ENCODE data around the gene HAUS3. TPM values are rescaled to one million over a fixed set of nuclear protein-coding genes. Genes with fewer than 3 reads are reported as not detected.

Gene HAUS3
- total RNA-seq, 1 experiment from 2014 or later = 11.2 TPM

GRCh38 chr4:2273221-2273620 lies 31.3 kb upstream of the HAUS3 start:
- Histone ChIP-seq H3K36me3 (ENCODE audit: control insufficient read depth, insufficient read depth, low read length) (no peaks in the 10 kb centered on the region), H3K27me3 (ENCODE audit: control insufficient read depth, insufficient read depth, low read length) (no peaks in the 10 kb centered on the region), H3K4me3 (ENCODE audit: low read depth in 2 of 2, low read length in 2 of 2) (no peak overlapping the region), H3K27ac (ENCODE audit: low read length) (no peak overlapping the region), H3K4me1 (ENCODE audit: control insufficient read depth, insufficient read depth, low read length) (no peaks in the 10 kb centered on the region), H3K9me3 (ENCODE audit: control insufficient read depth, insufficient read depth, low read depth, low read length) (no peaks in the 10 kb centered on the region)
- TF ChIP-seq TCF7L2 (IDR thresholded peaks at IDR 0.05; ENCODE audit: low read depth, low read length) (no peak), POLR2AphosphoS5 (IDR thresholded peaks at IDR 0.05; ENCODE audit: low read depth, low read length) (no peak), REST (IDR thresholded peaks at IDR 0.05; ENCODE audit: insufficient read depth in 1 of 2, low read depth in 2 of 2, low read length in 1 of 2) (no peak), SIN3A (IDR thresholded peaks at IDR 0.05; ENCODE audit: borderline replicate concordance, insufficient read depth, low read depth, low read length) (no peak)
- TF ChIP-seq, protein P1, sequence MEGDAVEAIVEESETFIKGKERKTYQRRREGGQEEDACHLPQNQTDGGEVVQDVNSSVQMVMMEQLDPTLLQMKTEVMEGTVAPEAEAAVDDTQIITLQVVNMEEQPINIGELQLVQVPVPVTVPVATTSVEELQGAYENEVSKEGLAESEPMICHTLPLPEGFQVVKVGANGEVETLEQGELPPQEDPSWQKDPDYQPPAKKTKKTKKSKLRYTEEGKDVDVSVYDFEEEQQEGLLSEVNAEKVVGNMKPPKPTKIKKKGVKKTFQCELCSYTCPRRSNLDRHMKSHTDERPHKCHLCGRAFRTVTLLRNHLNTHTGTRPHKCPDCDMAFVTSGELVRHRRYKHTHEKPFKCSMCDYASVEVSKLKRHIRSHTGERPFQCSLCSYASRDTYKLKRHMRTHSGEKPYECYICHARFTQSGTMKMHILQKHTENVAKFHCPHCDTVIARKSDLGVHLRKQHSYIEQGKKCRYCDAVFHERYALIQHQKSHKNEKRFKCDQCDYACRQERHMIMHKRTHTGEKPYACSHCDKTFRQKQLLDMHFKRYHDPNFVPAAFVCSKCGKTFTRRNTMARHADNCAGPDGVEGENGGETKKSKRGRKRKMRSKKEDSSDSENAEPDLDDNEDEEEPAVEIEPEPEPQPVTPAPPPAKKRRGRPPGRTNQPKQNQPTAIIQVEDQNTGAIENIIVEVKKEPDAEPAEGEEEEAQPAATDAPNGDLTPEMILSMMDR (IDR thresholded peaks at IDR 0.05) = no peak
- CTCF ChIA-PET = interaction anchor here (0.8 kb wide), 1 partner anchor 162 kb away, joined by 4 read pairs; no protein-coding TSS in a partner anchor
- POLR2A ChIA-PET = no interaction called here
- no peak for ATAC-seq
- in situ Hi-C loops (cut with HindIII; ENCODE audit: low pct_unique_long_range_greater_than_20kb, low sequenced_read_pairs) (no loop called here), intact Hi-C loops (cut with micrococcal nuclease; ENCODE audit: unreplicated experiment) (no loop called here)
- no TSS peak for BruUV-seq (replicated peaks)
- DNase-seq (ENCODE audit: low read depth, low spot score) = no peak

DNA sequence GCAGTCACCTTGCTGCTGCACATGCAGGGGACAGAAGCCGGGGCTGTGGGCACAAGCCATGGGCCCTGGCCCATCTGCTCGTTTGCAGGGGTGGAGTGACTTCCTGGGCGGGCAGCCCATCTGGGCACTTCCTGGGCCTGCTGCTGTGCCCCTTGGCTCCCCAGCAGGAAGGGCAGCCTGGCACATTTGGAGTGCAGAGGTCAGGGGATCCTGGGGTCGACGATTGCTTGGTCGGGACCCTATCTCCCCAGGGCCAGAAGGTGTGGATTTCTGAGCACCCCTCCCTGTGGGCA lies 30.9 kb upstream of the HAUS3 start:
- intact Hi-C loops (cut with micrococcal nuclease; ENCODE audit: unreplicated experiment) = no loop called here
- POLR2A ChIA-PET = no interaction called here
- in situ Hi-C loops (cut with HindIII; ENCODE audit: low pct_unique_long_range_greater_than_20kb, low sequenced_read_pairs) = no loop called here
- Histone ChIP-seq H3K36me3 (ENCODE audit: control insufficient read depth, insufficient read depth, low read length) (no peaks in the 10 kb centered on the region), H3K27ac (ENCODE audit: low read length) (no peak overlapping the region), H3K4me1 (ENCODE audit: control insufficient read depth, insufficient read depth, low read length) (no peaks in the 10 kb centered on the region), H3K4me3 (ENCODE audit: low read depth in 2 of 2, low read length in 2 of 2) (no peak overlapping the region), H3K27me3 (ENCODE audit: control insufficient read depth, insufficient read depth, low read length) (no peaks in the 10 kb centered on the region), H3K9me3 (ENCODE audit: control insufficient read depth, insufficient read depth, low read depth, low read length) (no peaks in the 10 kb centered on the region)
- TF ChIP-seq, protein P1 (IDR thresholded peaks at IDR 0.05) = no peak
- TF ChIP-seq REST (IDR thresholded peaks at IDR 0.05; ENCODE audit: insufficient read depth in 1 of 2, low read depth in 2 of 2, low read length in 1 of 2) (no peak), POLR2AphosphoS5 (IDR thresholded peaks at IDR 0.05; ENCODE audit: low read depth, low read length) (no peak), SIN3A (IDR thresholded peaks at IDR 0.05; ENCODE audit: borderline replicate concordance, insufficient read depth, low read depth, low read length) (no peak), TCF7L2 (IDR thresholded peaks at IDR 0.05; ENCODE audit: low read depth, low read length) (no peak)
- BruUV-seq (replicated peaks) = no TSS peak
- CTCF ChIA-PET = no interaction called here
- ATAC-seq (no peak), DNase-seq (ENCODE audit: low read depth, low spot score) (no peak)
